CD4-positive, CD25-positive, alpha-beta regulatory T cell (primary cell): ENCODE data around the gene TMEM86A. TPM values are rescaled to one million over a fixed set of nuclear protein-coding genes. Genes with fewer than 3 reads are reported as not detected.
"Not testable (repeated sequence)": the region's sequence is repeated elsewhere in the genome, so short reads cannot be mapped to it uniquely, and the experiment has no call there.

Experiments used
- ATAC-seq, 2 donors: fragments of 150-1000 bp; cut with Tn5 transposase; one replicate each; pipeline ENCODE4 v1.10.0; 2021; ENCODE audit warnings: low read depth in 2 of 2, moderate number of reproducible peaks in 2 of 2, moderate library complexity in 1 of 2
- DNase-seq, 3 donors: peaks; one replicate each; pipeline versions ENCODE4 v3.0.0 to v3.0.0-alpha.2; 2012 to 2022; ENCODE audit warnings: mixed read lengths in 1 of 3
- H3K27ac ChIP-seq: one replicate; pipeline ENCODE4 v1.7.0; 2013; ENCODE audit warnings: mild to moderate bottlenecking, low read length; ENCODE audit not compliant: insufficient read depth, poor library complexity, severe bottlenecking
- H3K27me3 ChIP-seq: one replicate; pipeline ENCODE4 v1.7.0; 2013; ENCODE audit warnings: low read length; ENCODE audit not compliant: control insufficient read depth, insufficient read depth
- H3K36me3 ChIP-seq: one replicate; pipeline ENCODE4 v1.7.0; 2013; ENCODE audit warnings: mild to moderate bottlenecking, low read length, moderate library complexity; ENCODE audit not compliant: control insufficient read depth, insufficient read depth
- H3K4me1 ChIP-seq: 2 replicates; pipeline ENCODE4 v1.7.0; 2013; ENCODE audit warnings: mild to moderate bottlenecking, low read length; ENCODE audit not compliant: insufficient read depth, control insufficient read depth, poor library complexity, severe bottlenecking
- H3K4me3 ChIP-seq: one replicate; pipeline ENCODE4 v1.7.0; 2013; ENCODE audit warnings: low read depth, mild to moderate bottlenecking, low read length, moderate library complexity
- H3K9me3 ChIP-seq, 2 experiments: 1 replicate in 1 of 2; 2 replicates in 1 of 2; pipeline ENCODE4 v1.7.0; 2013; ENCODE audit warnings: low read length in 2 of 2, mild to moderate bottlenecking in 1 of 2, moderate library complexity in 1 of 2; ENCODE audit not compliant: control insufficient read depth in 2 of 2
- H3K27ac Mint-ChIP-seq, 3 donors: one replicate each; pipeline ENCODE4 v1.8.0; 2020 to 2022; ENCODE audit warnings: mild to moderate bottlenecking in 3 of 3, mixed read lengths in 3 of 3, moderate library complexity in 2 of 3
- H3K27me3 Mint-ChIP-seq: one replicate; pipeline ENCODE4 v1.8.0; 2022; ENCODE audit warnings: mild to moderate bottlenecking, mixed read lengths
- H3K36me3 Mint-ChIP-seq: one replicate; pipeline ENCODE4 v1.8.0; 2020; ENCODE audit warnings: mixed read lengths
- H3K4me1 Mint-ChIP-seq, 4 donors: one replicate each; pipeline ENCODE4 v1.8.0; 2020 to 2022; ENCODE audit warnings: mixed read lengths in 4 of 4, mild to moderate bottlenecking in 1 of 4
- H3K4me3 Mint-ChIP-seq, 4 donors: one replicate each; pipeline ENCODE4 v1.8.0; 2020 to 2022; ENCODE audit warnings: mild to moderate bottlenecking in 4 of 4, mixed read lengths in 4 of 4, moderate library complexity in 3 of 4
- H3K9me3 Mint-ChIP-seq, 7 donors: one replicate each; pipeline ENCODE4 v1.8.0; 2020 to 2022; ENCODE audit warnings: mixed read lengths in 7 of 7, mild to moderate bottlenecking in 3 of 7, moderate library complexity in 2 of 7
- polyA plus RNA-seq, 4 donors: library from polyadenylated mRNA; unstranded; fragments of 300-500 nt; fragmentation: Illumina TruSeq; gene quantifications; one replicate each; pipeline ENCODE4 v1.2.3, GENCODE V29; 2021
- total RNA-seq: library from RNA; stranded (reverse); gene quantifications from one replicate; pipeline ENCODE4 v1.2.3, GENCODE V29; 2022

The TMEM86A gene
- total and polyA plus RNA-seq, 5 donors from 2014 or later: 1.00 to 4.8 (median 1.3) TPM

- Histone ChIP-seq H3K27me3 (no peaks in the 10 kb centered on the region), H3K4me3 (no peak overlapping the region), H3K9me3 (no peaks in the 10 kb centered on the region), H3K27ac (no peak overlapping the region), H3K4me1 (peaks cover 27% of the 10 kb centered on the region), H3K36me3 (no peaks in the 10 kb centered on the region)
- DNase-seq (no peak), ATAC-seq (no peak)
- Mint-ChIP-seq H3K27ac (peak overlapping the region in 2 of 3 donors; percentile 84 to 85), H3K4me3 (peak overlapping the region in 1 of 4 donors; percentile 9), H3K4me1 (peaks cover 15 to 53% (median 30%) of the 10 kb centered on the region in 4 donors), H3K9me3 (peaks cover 0 to 2% (median 0%) of the 10 kb centered on the region in 7 donors), H3K36me3 (no peaks in the 10 kb centered on the region), H3K27me3 (peaks cover 18% of the 10 kb centered on the region)
These were observed 28.9 kb upstream of the TMEM86A start for GRCh38 chr11:18669711-18670110.

GRCh38 chr11:18671246-18671645 is 27.3 kb upstream of the TMEM86A start:
- Histone ChIP-seq H3K4me3 (no peak overlapping the region), H3K36me3 (no peaks in the 10 kb centered on the region), H3K4me1 (peaks cover 24% of the 10 kb centered on the region), H3K27ac (no peak overlapping the region), H3K27me3 (no peaks in the 10 kb centered on the region), H3K9me3 (no peaks in the 10 kb centered on the region)
- H3K27me3 Mint-ChIP-seq: peaks cover 12% of the 10 kb centered on the region
- DNase-seq (no peak), ATAC-seq (no peak)
- H3K36me3 Mint-ChIP-seq: no peaks in the 10 kb centered on the region
- no peaks in the 10 kb centered on the region for H3K9me3 Mint-ChIP-seq
- H3K27ac Mint-ChIP-seq: peak overlapping the region in 2 of 3 donors; percentile 87 to 94
- peaks cover 15 to 50% (median 27%) of the 10 kb centered on the region in 4 donors for H3K4me1 Mint-ChIP-seq
- H3K4me3 Mint-ChIP-seq: peak overlapping the region in 3 of 4 donors; percentile 24 to 60 (median 43)

GRCh38 chr11:18672209-18672608 is 26.4 kb upstream of the TMEM86A start:
- H3K9me3 Mint-ChIP-seq, H3K36me3 ChIP-seq, H3K36me3 Mint-ChIP-seq, H3K9me3 ChIP-seq, H3K27me3 ChIP-seq, H3K27me3 Mint-ChIP-seq: not testable (repeated sequence)
- Mint-ChIP-seq H3K4me1 (peaks cover 15 to 47% (median 27%) of the 10 kb centered on the region in 4 donors), H3K27ac (peak overlapping the region; percentile 95 to 98 (median 97)), H3K4me3 (peak overlapping the region; percentile 40 to 86 (median 62))
- DNase-seq: peak; percentile 30 to 86 (median 85)
- Histone ChIP-seq H3K27ac (peak overlapping the region; percentile 69), H3K4me3 (peak overlapping the region; percentile 7), H3K4me1 (peaks cover 24% of the 10 kb centered on the region)
- ATAC-seq: peak; percentile 100

GRCh38 chr11:18676803-18677202 is 21.8 kb upstream of the TMEM86A start:
- Histone ChIP-seq H3K27ac (no peak overlapping the region), H3K4me3 (no peak overlapping the region), H3K36me3 (no peaks in the 10 kb centered on the region), H3K9me3 (no peaks in the 10 kb centered on the region), H3K4me1 (peaks cover 7% of the 10 kb centered on the region), H3K27me3 (no peaks in the 10 kb centered on the region)
- Mint-ChIP-seq H3K27ac (no peak overlapping the region), H3K27me3 (no peaks in the 10 kb centered on the region), H3K4me3 (no peak overlapping the region), H3K4me1 (peaks cover 2 to 20% (median 9%) of the 10 kb centered on the region in 4 donors), H3K36me3 (no peaks in the 10 kb centered on the region), H3K9me3 (no peaks in the 10 kb centered on the region)
- no peak for DNase-seq
- no peak for ATAC-seq

- Mint-ChIP-seq H3K4me3 (no peak overlapping the region), H3K27me3 (no peaks in the 10 kb centered on the region), H3K9me3 (no peaks in the 10 kb centered on the region), H3K27ac (no peak overlapping the region), H3K4me1 (peaks cover under 1 to 13% (median 4%) of the 10 kb centered on the region in 4 donors), H3K36me3 (no peaks in the 10 kb centered on the region)
- H3K27ac ChIP-seq: no peak overlapping the region
- H3K4me1 ChIP-seq: peaks cover 4% of the 10 kb centered on the region
- no peaks in the 10 kb centered on the region for H3K36me3 ChIP-seq
- DNase-seq (no peak), ATAC-seq (no peak)
- no peak overlapping the region for H3K4me3 ChIP-seq
- H3K9me3 ChIP-seq: no peaks in the 10 kb centered on the region
- no peaks in the 10 kb centered on the region for H3K27me3 ChIP-seq
These were observed 21.0 kb upstream of the TMEM86A start for GRCh38 chr11:18677560-18677959.

- H3K4me1 Mint-ChIP-seq, H3K27me3 ChIP-seq, H3K27ac Mint-ChIP-seq, DNase-seq, H3K4me3 Mint-ChIP-seq, H3K36me3 ChIP-seq, H3K9me3 Mint-ChIP-seq, H3K4me3 ChIP-seq, H3K4me1 ChIP-seq, H3K36me3 Mint-ChIP-seq, H3K27ac ChIP-seq, H3K9me3 ChIP-seq, ATAC-seq: not testable (repeated sequence)
- peaks cover 12% of the 10 kb centered on the region for H3K27me3 Mint-ChIP-seq
These were observed 16.6 kb upstream of the TMEM86A start for GRCh38 chr11:18681949-18682348.

DNA sequence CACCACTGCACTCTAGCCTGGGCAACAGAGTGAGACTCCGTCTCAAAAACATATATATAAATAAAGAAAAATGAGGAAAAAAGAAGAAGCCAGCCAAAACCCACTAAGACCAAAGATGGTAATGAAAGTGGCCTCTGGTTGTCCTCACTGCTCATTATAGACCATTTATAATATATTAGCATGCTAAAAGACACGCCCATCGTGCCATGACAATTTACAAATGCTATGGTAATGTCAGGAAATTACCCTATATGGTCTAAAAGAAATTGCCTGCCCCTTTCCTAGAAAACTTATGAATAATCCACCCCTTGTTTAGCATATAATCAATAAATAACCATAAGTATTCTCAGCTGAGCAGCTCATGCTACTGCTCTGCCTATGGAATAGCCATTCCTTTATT is 16.1 kb upstream of the TMEM86A start:
- no peak overlapping the region for H3K27ac ChIP-seq
- no peak overlapping the region for H3K4me3 ChIP-seq
- no peak for DNase-seq
- Mint-ChIP-seq H3K36me3 (no peaks in the 10 kb centered on the region), H3K4me1 (peaks cover 0 to 3% (median 3%) of the 10 kb centered on the region in 4 donors), H3K27me3 (peaks cover 13% of the 10 kb centered on the region), H3K4me3 (no peak overlapping the region), H3K27ac (no peak overlapping the region), H3K9me3 (no peaks in the 10 kb centered on the region)
- H3K9me3 ChIP-seq: no peaks in the 10 kb centered on the region
- peaks cover 3% of the 10 kb centered on the region for H3K27me3 ChIP-seq
- H3K4me1 ChIP-seq: no peaks in the 10 kb centered on the region
- H3K36me3 ChIP-seq: no peaks in the 10 kb centered on the region
- ATAC-seq: no peak

- Mint-ChIP-seq H3K9me3 (no peaks in the 10 kb centered on the region), H3K4me3 (no peak overlapping the region), H3K36me3 (no peaks in the 10 kb centered on the region), H3K27me3 (peaks cover 13% of the 10 kb centered on the region), H3K4me1 (peaks cover 0 to 3% (median 2%) of the 10 kb centered on the region in 4 donors), H3K27ac (no peak overlapping the region)
- no peaks in the 10 kb centered on the region for H3K36me3 ChIP-seq
- no peak for ATAC-seq
- no peaks in the 10 kb centered on the region for H3K4me1 ChIP-seq
- H3K27me3 ChIP-seq: peaks cover 3% of the 10 kb centered on the region
- DNase-seq: no peak
- no peaks in the 10 kb centered on the region for H3K9me3 ChIP-seq
- H3K27ac ChIP-seq: no peak overlapping the region
- no peak overlapping the region for H3K4me3 ChIP-seq
These were observed 14.3 kb upstream of the TMEM86A start for GRCh38 chr11:18684267-18684666.
